KMS-11 (cell line): ENCODE measurements around the gene RGS4.

ENCODE experiments used
- H2AFZ ChIP-seq: fragments of 200-600 bp; sonication (generic); 2 replicates; pipeline ENCODE4 v1.6.1; 2016; ENCODE audit warnings: antibody characterized with exemption, mixed run types, low read depth
- H3K27ac ChIP-seq: fragments of 200-600 bp; sonication (generic); 2 replicates; pipeline ENCODE4 v1.6.1; 2016; ENCODE audit warnings: mild to moderate bottlenecking, mixed run types
- H3K27me3 ChIP-seq: fragments of 200-600 bp; sonication (generic); 2 replicates; pipeline ENCODE4 v1.6.1; 2017; ENCODE audit warnings: mild to moderate bottlenecking, low read depth, mixed run types, moderate library complexity; ENCODE audit not compliant: insufficient read depth
- H3K36me3 ChIP-seq: fragments of 200-600 bp; sonication (generic); 2 replicates; pipeline ENCODE4 v1.6.1; 2017; ENCODE audit warnings: mild to moderate bottlenecking, mixed run types; ENCODE audit not compliant: insufficient read depth
- H3K4me1 ChIP-seq: fragments of 200-600 bp; sonication (generic); 2 replicates; pipeline ENCODE4 v1.6.1; 2016; ENCODE audit warnings: mild to moderate bottlenecking, low read depth, mixed run types; ENCODE audit not compliant: poor library complexity, severe bottlenecking
- H3K4me2 ChIP-seq: fragments of 200-600 bp; sonication (generic); 2 replicates; pipeline ENCODE4 v1.7.0; 2016; ENCODE audit warnings: mild to moderate bottlenecking, mixed run types
- H3K4me3 ChIP-seq: fragments of 200-600 bp; sonication (generic); IDR thresholded peaks from 2 replicates; pipeline ENCODE4 v1.6.1; 2017; ENCODE audit warnings: low read depth, low read length, mixed read lengths; ENCODE audit not compliant: insufficient read depth
- H3K79me2 ChIP-seq: fragments of 200-600 bp; sonication (generic); 2 replicates; pipeline ENCODE4 v1.6.1; 2016; ENCODE audit warnings: low read depth, mixed run types; ENCODE audit not compliant: insufficient read depth
- H3K9ac ChIP-seq: fragments of 200-600 bp; sonication (generic); 2 replicates; pipeline ENCODE4 v1.6.1; 2016; ENCODE audit warnings: mild to moderate bottlenecking, mixed run types
- H4K20me1 ChIP-seq: fragments of 200-600 bp; sonication (generic); 2 replicates; pipeline ENCODE4 v1.6.1; 2016; ENCODE audit warnings: mild to moderate bottlenecking, mixed run types; ENCODE audit not compliant: insufficient read depth
- TF ChIP-seq, protein P1 (sequence below): fragments of 200-600 bp; sonication (generic); conservative IDR thresholded peaks from 2 replicates; pipeline ENCODE4 v1.6.1; 2017; ENCODE audit warnings: low read depth, mild to moderate bottlenecking, antibody characterized with exemption, low read length, moderate library complexity, mixed read lengths

The RGS4 gene

DNA sequence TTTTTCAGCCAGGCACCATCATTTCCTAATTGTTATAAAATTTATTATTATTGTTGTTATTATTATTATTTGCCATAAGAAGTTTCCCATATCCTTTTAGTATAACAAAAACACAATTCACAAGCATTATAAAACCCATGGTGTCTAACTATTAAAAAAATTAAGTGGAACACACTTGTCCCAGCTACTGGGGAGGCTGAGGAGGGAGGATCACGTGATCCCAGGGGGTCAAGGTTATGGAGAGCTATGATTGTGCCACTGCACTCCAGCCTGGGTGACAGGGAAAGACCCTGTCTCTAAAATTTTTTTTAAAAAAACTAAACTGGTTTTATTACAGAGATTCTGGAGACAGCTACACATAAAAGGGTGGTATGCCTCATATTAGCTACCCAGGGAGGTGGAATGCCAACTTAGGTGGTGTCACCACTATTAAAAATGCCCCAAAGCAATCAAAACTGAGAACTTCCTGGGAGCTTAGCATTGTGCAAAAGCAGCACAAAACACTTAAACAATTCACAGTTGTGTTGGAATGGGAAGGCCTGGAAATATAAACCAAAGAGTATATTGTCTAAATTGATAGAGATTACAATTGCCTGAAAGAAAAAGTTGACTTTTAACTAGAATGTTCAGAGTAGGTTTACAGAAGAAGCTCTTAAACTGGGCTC lies 8.7 kb upstream of the RGS4 start:
- Histone ChIP-seq H3K4me3 (no peak overlapping the region), H3K9ac (no peak overlapping the region), H2AFZ (no peak overlapping the region), H3K27me3 (no peaks in the 10 kb centered on the region), H3K27ac (no peak overlapping the region), H3K79me2 (no peaks in the 10 kb centered on the region), H3K4me1 (no peaks in the 10 kb centered on the region), H4K20me1 (no peaks in the 10 kb centered on the region), H3K4me2 (no peak overlapping the region), H3K36me3 (no peaks in the 10 kb centered on the region)
- TF ChIP-seq, protein P1, sequence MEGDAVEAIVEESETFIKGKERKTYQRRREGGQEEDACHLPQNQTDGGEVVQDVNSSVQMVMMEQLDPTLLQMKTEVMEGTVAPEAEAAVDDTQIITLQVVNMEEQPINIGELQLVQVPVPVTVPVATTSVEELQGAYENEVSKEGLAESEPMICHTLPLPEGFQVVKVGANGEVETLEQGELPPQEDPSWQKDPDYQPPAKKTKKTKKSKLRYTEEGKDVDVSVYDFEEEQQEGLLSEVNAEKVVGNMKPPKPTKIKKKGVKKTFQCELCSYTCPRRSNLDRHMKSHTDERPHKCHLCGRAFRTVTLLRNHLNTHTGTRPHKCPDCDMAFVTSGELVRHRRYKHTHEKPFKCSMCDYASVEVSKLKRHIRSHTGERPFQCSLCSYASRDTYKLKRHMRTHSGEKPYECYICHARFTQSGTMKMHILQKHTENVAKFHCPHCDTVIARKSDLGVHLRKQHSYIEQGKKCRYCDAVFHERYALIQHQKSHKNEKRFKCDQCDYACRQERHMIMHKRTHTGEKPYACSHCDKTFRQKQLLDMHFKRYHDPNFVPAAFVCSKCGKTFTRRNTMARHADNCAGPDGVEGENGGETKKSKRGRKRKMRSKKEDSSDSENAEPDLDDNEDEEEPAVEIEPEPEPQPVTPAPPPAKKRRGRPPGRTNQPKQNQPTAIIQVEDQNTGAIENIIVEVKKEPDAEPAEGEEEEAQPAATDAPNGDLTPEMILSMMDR: no peak

DNA sequence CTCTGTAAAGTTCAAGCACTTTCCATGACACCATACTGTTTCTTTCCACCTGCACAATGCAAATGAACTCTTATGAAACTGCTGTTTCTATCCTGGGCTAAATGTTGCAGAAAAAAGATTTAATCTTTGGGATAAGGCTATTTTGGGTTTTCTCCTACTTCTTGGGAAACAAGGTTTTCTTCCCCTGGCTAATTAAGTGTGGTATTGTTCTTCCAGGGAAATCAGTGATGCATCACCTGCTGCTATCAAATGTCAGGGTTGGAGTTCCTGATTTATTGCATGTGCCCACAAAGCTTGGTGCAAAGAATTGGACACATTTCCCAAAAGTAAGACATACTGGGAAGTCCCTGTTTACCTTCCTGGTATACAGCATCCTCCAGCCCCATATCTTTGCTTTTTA lies 6.0 kb upstream of the RGS4 start:
- no peaks in the 10 kb centered on the region for H3K36me3 ChIP-seq
- H3K27ac ChIP-seq: no peak overlapping the region
- H4K20me1 ChIP-seq: no peaks in the 10 kb centered on the region

DNA sequence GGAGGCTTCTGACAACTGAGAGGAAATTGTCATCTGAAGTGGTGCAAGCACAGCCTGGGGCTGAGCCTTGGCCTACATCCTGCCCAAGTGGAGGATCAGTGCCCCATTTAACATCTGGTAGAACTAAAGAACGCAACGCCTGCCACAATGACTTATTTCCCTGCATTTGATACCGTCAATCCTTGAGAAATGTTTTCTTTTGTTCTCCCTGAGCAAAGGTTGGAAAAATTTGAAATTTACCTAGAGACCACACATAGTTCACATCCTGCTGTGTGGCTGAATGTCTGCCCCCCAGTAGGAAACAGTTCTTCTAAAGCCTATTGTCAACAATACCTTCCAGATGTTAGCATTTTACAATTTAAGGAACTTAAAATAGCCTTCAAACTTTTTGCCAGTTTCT lies 5.6 kb upstream of the RGS4 start:
- Histone ChIP-seq H3K4me2 (no peak overlapping the region), H3K4me3 (no peak overlapping the region), H3K27me3 (no peaks in the 10 kb centered on the region), H4K20me1 (no peaks in the 10 kb centered on the region), H2AFZ (no peak overlapping the region), H3K36me3 (no peaks in the 10 kb centered on the region), H3K4me1 (no peaks in the 10 kb centered on the region), H3K9ac (no peak overlapping the region), H3K79me2 (no peaks in the 10 kb centered on the region), H3K27ac (no peak overlapping the region)
- TF ChIP-seq, protein P1: no peak

More for the DNA sequence above, 6.0 kb upstream of the RGS4 start:
- TF ChIP-seq, protein P1: no peak
- H2AFZ ChIP-seq: no peak overlapping the region
- no peak overlapping the region for H3K9ac ChIP-seq
- no peak overlapping the region for H3K4me2 ChIP-seq
- H3K4me3 ChIP-seq: no peak overlapping the region
- no peaks in the 10 kb centered on the region for H3K4me1 ChIP-seq
- no peaks in the 10 kb centered on the region for H3K27me3 ChIP-seq
- no peaks in the 10 kb centered on the region for H3K79me2 ChIP-seq

- Histone ChIP-seq H3K9ac (no peak overlapping the region), H4K20me1 (no peaks in the 10 kb centered on the region), H3K4me2 (no peak overlapping the region), H3K27me3 (no peaks in the 10 kb centered on the region), H3K4me3 (no peak overlapping the region), H3K36me3 (no peaks in the 10 kb centered on the region), H3K27ac (no peak overlapping the region), H3K79me2 (no peaks in the 10 kb centered on the region), H2AFZ (no peak overlapping the region), H3K4me1 (no peaks in the 10 kb centered on the region)
- TF ChIP-seq, protein P1: no peak
Observed at GRCh38 chr1:163066168-163066567, 3.0 kb upstream of the RGS4 start.
